Fibroblast of pulmonary artery (primary cell): ENCODE data around the gene CELF4.

Source experiments
- DNase-seq: peaks from one replicate; pipeline ENCODE4 v3.0.0-alpha.2; 2010; ENCODE audit warnings: low read depth
- H3K4me3 ChIP-seq: replicated peaks from 2 replicates; pipeline ENCODE4 v1.5.1; 2011; ENCODE audit warnings: low read depth, mild to moderate bottlenecking, control low read depth, low read length, moderate library complexity
- TF ChIP-seq, protein P1 (sequence below): IDR thresholded peaks from 2 replicates; pipeline ENCODE4 v1.5.1; 2011; ENCODE audit warnings: mild to moderate bottlenecking, control low read depth, low read length, inconsistent platforms; ENCODE audit errors: missing control alignments

The CELF4 gene

DNA sequence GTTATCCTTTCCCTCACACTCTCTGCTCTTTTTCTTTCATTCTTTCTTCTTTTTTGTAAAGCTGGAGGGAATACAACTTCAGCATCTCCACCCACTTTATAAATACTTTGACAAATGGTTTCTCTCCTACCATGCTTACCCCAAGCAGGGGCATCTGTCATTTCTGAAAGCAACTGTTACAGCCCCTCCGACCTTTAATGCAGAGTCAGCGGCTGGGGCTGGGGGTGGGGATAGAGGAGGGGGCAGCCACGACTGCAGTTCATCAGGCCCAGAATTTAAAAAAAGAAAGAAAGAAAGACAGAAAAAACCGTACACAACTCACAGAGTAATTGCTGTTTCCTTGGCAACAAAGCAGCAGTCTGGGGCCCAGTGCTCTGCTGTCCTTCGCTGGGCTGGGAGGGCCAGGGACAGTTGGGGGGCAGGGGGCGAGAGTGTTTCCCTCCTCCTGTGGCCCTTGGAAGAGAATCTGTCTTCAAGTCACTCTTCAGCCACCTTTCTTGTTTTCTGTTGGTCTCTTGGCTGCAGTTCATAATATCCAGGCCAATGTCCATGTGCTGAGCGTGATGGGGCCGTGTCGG is 53.8 kb downstream of the CELF4 start:
- DNase-seq, result no peak
- TF ChIP-seq, protein P1, sequence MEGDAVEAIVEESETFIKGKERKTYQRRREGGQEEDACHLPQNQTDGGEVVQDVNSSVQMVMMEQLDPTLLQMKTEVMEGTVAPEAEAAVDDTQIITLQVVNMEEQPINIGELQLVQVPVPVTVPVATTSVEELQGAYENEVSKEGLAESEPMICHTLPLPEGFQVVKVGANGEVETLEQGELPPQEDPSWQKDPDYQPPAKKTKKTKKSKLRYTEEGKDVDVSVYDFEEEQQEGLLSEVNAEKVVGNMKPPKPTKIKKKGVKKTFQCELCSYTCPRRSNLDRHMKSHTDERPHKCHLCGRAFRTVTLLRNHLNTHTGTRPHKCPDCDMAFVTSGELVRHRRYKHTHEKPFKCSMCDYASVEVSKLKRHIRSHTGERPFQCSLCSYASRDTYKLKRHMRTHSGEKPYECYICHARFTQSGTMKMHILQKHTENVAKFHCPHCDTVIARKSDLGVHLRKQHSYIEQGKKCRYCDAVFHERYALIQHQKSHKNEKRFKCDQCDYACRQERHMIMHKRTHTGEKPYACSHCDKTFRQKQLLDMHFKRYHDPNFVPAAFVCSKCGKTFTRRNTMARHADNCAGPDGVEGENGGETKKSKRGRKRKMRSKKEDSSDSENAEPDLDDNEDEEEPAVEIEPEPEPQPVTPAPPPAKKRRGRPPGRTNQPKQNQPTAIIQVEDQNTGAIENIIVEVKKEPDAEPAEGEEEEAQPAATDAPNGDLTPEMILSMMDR, result no peak
- H3K4me3 ChIP-seq, result no peak overlapping the region

DNA sequence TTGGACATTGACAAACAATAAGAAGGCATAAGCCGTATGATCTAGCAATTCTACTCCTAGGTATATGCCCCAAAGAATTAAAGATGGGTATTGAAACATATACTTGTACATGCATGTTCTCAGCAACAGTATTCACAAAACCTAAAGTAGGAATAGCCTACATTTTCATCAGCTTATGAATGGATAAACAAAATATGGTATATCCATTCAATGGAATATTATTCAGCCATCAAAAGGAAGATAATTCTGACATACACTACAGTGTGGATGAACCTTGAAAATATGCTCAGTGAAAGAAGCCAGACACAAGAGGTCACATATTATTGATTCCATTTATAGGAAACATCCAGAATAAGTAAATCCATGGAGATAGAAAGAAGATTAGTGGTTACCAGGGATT is 56.0 kb downstream of the CELF4 start:
- no peak for DNase-seq
- TF ChIP-seq, protein P1, result no peak
- no peak overlapping the region for H3K4me3 ChIP-seq

DNA sequence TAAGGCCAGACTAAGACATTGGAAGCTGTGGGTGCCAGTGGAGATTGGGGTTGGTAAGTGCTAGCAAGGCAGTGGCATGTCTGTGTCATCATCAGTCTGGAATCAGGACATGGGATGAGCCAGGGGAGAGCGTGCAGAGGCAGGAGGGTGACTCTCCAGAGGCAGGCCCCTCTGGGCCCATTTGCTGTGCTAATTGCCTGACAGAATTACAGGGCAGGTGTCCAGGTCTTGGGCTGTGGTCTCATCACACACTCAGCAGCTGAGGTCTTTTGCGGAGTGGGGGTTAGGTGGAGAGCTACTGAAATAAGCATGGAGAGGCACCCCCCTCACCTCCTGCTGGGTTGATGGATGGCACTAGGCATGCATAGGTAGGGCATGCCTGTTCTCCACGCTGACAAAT is 57.4 kb downstream of the CELF4 start:
- TF ChIP-seq, protein P1, result no peak
- no peak for DNase-seq
- H3K4me3 ChIP-seq, result no peak overlapping the region

DNA sequence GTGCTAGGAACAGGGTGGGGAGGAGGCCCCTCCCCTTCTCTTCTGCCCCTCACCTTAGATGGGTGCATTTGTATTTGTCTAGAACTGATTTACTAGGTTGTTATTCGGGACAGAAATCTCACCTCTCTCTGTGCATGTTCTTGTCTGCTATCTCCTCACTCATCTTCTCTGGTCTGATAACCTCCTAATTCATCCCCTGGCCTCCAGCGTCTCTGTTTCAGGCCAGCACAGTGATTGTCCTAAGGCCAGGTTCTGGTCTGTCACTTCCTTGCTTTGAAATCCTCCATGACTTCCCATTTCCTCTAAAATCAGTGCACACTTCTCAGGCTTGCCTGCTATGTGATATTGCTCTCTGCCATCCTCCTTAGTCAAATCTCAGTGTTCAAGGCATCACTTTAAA is 58.4 kb downstream of the CELF4 start:
- TF ChIP-seq, protein P1, result no peak
- no peak for DNase-seq
- no peak overlapping the region for H3K4me3 ChIP-seq

DNA sequence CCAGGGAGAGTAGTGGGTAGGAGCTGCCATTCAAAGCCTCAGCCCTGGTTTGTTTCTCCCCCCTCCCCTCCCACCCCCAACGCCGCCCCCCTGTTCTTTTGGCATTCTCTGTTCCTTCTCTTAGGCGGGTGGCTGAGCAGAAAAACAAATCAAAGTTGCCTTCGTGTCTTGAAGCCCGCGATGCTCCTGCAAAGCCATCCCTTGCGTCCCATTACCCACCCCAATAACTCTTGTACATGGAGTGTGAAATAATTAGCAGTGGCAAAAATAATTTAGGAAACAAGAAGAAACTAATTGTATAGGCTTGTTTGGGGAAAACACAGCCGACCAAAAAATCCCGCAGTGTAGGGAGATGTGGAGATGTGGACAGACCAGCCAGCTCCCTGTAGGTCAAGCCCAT is 59.6 kb downstream of the CELF4 start:
- H3K4me3 ChIP-seq, result no peak overlapping the region
- TF ChIP-seq, protein P1, result no peak
- DNase-seq, result no peak

DNA sequence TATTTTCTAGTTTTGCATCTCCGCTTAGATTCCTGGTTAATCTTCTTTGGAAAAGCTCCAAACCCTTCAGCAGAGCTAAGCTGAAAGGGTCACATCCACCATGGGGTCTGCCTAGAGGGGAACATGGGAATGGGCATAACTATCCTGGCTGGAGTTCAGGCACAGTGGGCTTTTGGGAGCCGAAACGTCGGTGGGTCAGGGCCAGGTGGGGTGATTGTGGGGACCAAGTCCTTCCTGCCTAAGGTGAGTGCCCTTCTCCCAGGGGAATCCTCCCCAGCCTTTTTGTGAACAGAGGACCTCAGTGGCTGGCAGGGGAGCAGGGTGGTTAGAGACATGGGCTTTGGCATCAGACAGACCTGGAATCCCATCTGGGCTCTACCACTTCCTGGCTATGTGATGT is 60.3 kb downstream of the CELF4 start:
- TF ChIP-seq, protein P1, result no peak
- H3K4me3 ChIP-seq, result no peak overlapping the region
- no peak for DNase-seq

DNA sequence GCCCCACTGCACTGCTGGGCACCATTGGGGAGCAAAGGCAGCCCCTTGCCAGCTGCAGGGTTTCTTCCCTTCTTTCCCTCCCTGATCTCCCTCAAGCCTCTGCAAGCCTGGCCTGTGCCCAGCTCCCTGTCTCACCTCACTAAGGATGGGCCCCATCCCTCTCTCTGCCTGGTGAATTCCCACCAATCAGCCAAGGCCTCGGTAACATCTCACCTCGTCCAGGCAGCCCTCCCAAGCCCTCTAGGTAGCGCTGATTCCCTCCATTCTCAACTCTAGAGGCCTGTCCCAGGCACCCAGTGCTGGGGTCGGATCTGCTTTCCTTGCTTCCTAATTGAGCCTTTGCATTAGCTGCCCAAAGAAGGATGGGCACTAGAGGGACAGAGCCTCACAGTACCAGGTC is 63.0 kb downstream of the CELF4 start:
- no peak for DNase-seq
- no peak overlapping the region for H3K4me3 ChIP-seq
- TF ChIP-seq, protein P1, result no peak
